ENCODE measurements around the gene HINFP. TPM values are rescaled to one million over a fixed set of nuclear protein-coding genes. Genes with fewer than 3 reads are reported as not detected.
A peak's percentile ranks its signal among the peaks of the same experiment; 100 is the strongest.

HINFP gene
- total RNA-seq, 2 experiments from 2014 or later = 52.4 to 52.6 TPM

GRCh38 chr11:119091966-119092879 lies 29.2 kb upstream of the HINFP start:
- POLR2A ChIA-PET = interaction anchor here (0.7 to 5.9 kb wide), 10 partner anchors 7 to 199 kb away, joined by 3 to 108 read pairs (median 5); partner anchors contain the start of genes C2CD2L, CBL, DPAGT1 and HMBS
- peaks cover 46% of the 10 kb centered on the region for H3K4me1 Mint-ChIP-seq
- H3K36me3 Mint-ChIP-seq = peaks cover 26% of the 10 kb centered on the region
- peak overlapping the region; percentile 86 for H3K27ac Mint-ChIP-seq
- H3K27me3 Mint-ChIP-seq = no peaks in the 10 kb centered on the region
- ATAC-seq (ENCODE audit: low read depth) (no peak), DNase-seq (no peak)
- no peaks in the 10 kb centered on the region for H3K9me3 Mint-ChIP-seq
- peak overlapping the region; percentile 91 for H3K4me3 Mint-ChIP-seq

GRCh38 chr11:119092880-119093842 lies 28.2 kb upstream of the HINFP start:
- Mint-ChIP-seq H3K4me1 (peaks cover 40% of the 10 kb centered on the region), H3K4me3 (peak overlapping the region; percentile 91), H3K36me3 (peaks cover 33% of the 10 kb centered on the region), H3K27me3 (no peaks in the 10 kb centered on the region), H3K9me3 (no peaks in the 10 kb centered on the region), H3K27ac (peak overlapping the region; percentile 86)
- DNase-seq (no peak), ATAC-seq (ENCODE audit: low read depth) (no peak)
- POLR2A ChIA-PET = interaction anchor here (0.6 to 5.9 kb wide), 10 partner anchors 8 to 154 kb away, joined by 3 to 108 read pairs (median 16); partner anchors contain the start of genes C2CD2L, DPAGT1, HMBS and HYOU1

- H3K4me3 Mint-ChIP-seq = peak overlapping the region; percentile 91
- H3K27ac Mint-ChIP-seq = peak overlapping the region; percentile 92
- ATAC-seq (ENCODE audit: low read depth) = peak; percentile 6
- H3K9me3 Mint-ChIP-seq = no peaks in the 10 kb centered on the region
- peak; percentile 68 for DNase-seq
- H3K36me3 Mint-ChIP-seq = peaks cover 38% of the 10 kb centered on the region
- POLR2A ChIA-PET = interaction anchor here (0.5 to 5.9 kb wide), 29 partner anchors 9 to 867 kb away, joined by 3 to 108 read pairs (median 6); partner anchors contain the start of genes C2CD2L, CBL, DDX6 and HINFP
- H3K27me3 Mint-ChIP-seq = no peaks in the 10 kb centered on the region
- H3K4me1 Mint-ChIP-seq = peaks cover 40% of the 10 kb centered on the region
These were observed 27.2 kb upstream of the HINFP start for GRCh38 chr11:119093942-119094815.

- no peaks in the 10 kb centered on the region for H3K27me3 Mint-ChIP-seq
- peaks cover 41% of the 10 kb centered on the region for H3K4me1 Mint-ChIP-seq
- POLR2A ChIA-PET = interaction anchor here (0.5 to 5.9 kb wide), 31 partner anchors 9 to 868 kb away, joined by 3 to 108 read pairs (median 5); partner anchors contain the start of genes C2CD2L, CBL, DDX6 and HINFP
- ATAC-seq (ENCODE audit: low read depth) (peak; percentile 20), DNase-seq (no peak)
- peak overlapping the region; percentile 92 for H3K27ac Mint-ChIP-seq
- peaks cover 38% of the 10 kb centered on the region for H3K36me3 Mint-ChIP-seq
- H3K9me3 Mint-ChIP-seq = no peaks in the 10 kb centered on the region
- H3K4me3 Mint-ChIP-seq = peak overlapping the region; percentile 91
These were observed 26.6 kb upstream of the HINFP start for GRCh38 chr11:119094816-119095065.

GRCh38 chr11:119095066-119095880 lies 26.1 kb upstream of the HINFP start:
- H3K36me3 Mint-ChIP-seq = peaks cover 38% of the 10 kb centered on the region
- ATAC-seq (ENCODE audit: low read depth) = peak; percentile 80
- POLR2A ChIA-PET = interaction anchor here (0.5 to 5.9 kb wide), 35 partner anchors 10 to 868 kb away, joined by 3 to 108 read pairs (median 5); partner anchors contain the start of genes C2CD2L, CBL, DDX6 and HINFP
- peaks cover 46% of the 10 kb centered on the region for H3K4me1 Mint-ChIP-seq
- H3K27ac Mint-ChIP-seq = peak overlapping the region; percentile 92
- peak overlapping the region; percentile 91 for H3K4me3 Mint-ChIP-seq
- no peaks in the 10 kb centered on the region for H3K27me3 Mint-ChIP-seq
- no peaks in the 10 kb centered on the region for H3K9me3 Mint-ChIP-seq
- DNase-seq = peak; percentile 99

GRCh38 chr11:119099711-119100110 lies 21.7 kb upstream of the HINFP start:
- H3K4me3 Mint-ChIP-seq = peak overlapping the region; percentile 95
- H3K9me3 Mint-ChIP-seq = no peaks in the 10 kb centered on the region
- ATAC-seq (ENCODE audit: low read depth) (no peak), DNase-seq (no peak)
- POLR2A ChIA-PET = interaction anchor here (0.7 to 1.2 kb wide), 5 partner anchors 9 to 179 kb away, joined by 3 to 6 read pairs (median 4); partner anchors contain the start of gene VPS11
- H3K27ac Mint-ChIP-seq = peak overlapping the region; percentile 40
- H3K4me1 Mint-ChIP-seq = peaks cover 32% of the 10 kb centered on the region
- H3K36me3 Mint-ChIP-seq = peaks cover 22% of the 10 kb centered on the region
- H3K27me3 Mint-ChIP-seq = no peaks in the 10 kb centered on the region

- POLR2A ChIA-PET = interaction anchor here (1.0 to 1.2 kb wide), 3 partner anchors 9 to 70 kb away, joined by 3 to 4 read pairs (median 3); no protein-coding TSS in a partner anchor
- Mint-ChIP-seq H3K27me3 (no peaks in the 10 kb centered on the region), H3K4me3 (peak overlapping the region; percentile 95)
These were observed 21.0 kb upstream of the HINFP start for GRCh38 chr11:119100246-119100970.

GRCh38 chr11:119100994-119101758 lies 20.2 kb upstream of the HINFP start:
- POLR2A ChIA-PET = interaction anchor here (0.8 to 2.5 kb wide), 17 partner anchors 9 to 310 kb away, joined by 3 to 27 read pairs (median 5); partner anchors contain the start of genes CBL, DDX6, HINFP and HMBS
- Mint-ChIP-seq H3K36me3 (peaks cover 20% of the 10 kb centered on the region), H3K27me3 (no peaks in the 10 kb centered on the region), H3K4me3 (peak overlapping the region; percentile 95), H3K4me1 (peaks cover 29% of the 10 kb centered on the region), H3K27ac (peak overlapping the region; percentile 99), H3K9me3 (no peaks in the 10 kb centered on the region)
- ATAC-seq (ENCODE audit: low read depth) (peak; percentile 12), DNase-seq (no peak)

More at GRCh38 chr11:119100246-119100970, 21.0 kb upstream of the HINFP start:
- H3K36me3 Mint-ChIP-seq = peaks cover 20% of the 10 kb centered on the region
- DNase-seq = no peak
- peak overlapping the region; percentile 99 for H3K27ac Mint-ChIP-seq
- H3K9me3 Mint-ChIP-seq = no peaks in the 10 kb centered on the region
- ATAC-seq (ENCODE audit: low read depth) = no peak
- H3K4me1 Mint-ChIP-seq = peaks cover 32% of the 10 kb centered on the region

GRCh38 chr11:119101759-119102423 lies 19.5 kb upstream of the HINFP start, which contains the start of gene DPAGT1:
TSS of gene DPAGT1 (minus strand) at chr11:119101853. CDS start at chr11:119101655, 198 bp downstream.
- H3K36me3 Mint-ChIP-seq = peaks cover 14% of the 10 kb centered on the region
- no peaks in the 10 kb centered on the region for H3K27me3 Mint-ChIP-seq
- H3K4me3 Mint-ChIP-seq = peak within 1 kb of the TSS; percentile 95
- ATAC-seq (ENCODE audit: low read depth) (peak; percentile 82), DNase-seq (peak; percentile 81)
- POLR2A ChIA-PET = interaction anchor here (0.6 to 2.5 kb wide), 23 partner anchors 10 to 800 kb away, joined by 3 to 27 read pairs (median 5); partner anchors contain the start of genes CBL, CENATAC, DDX6 and HINFP
- H3K9me3 Mint-ChIP-seq = no peaks in the 10 kb centered on the region
- peak within 1 kb of the TSS; percentile 99 for H3K27ac Mint-ChIP-seq
- peaks cover 30% of the 10 kb centered on the region for H3K4me1 Mint-ChIP-seq
